NCI-H69 (cell line): ENCODE results near the gene NR1I3.

Experiments
- DNase-seq: peaks from one replicate; lab custom pipeline; 2025; lab: John Stamatoyannopoulos, UW

NR1I3 gene

DNA sequence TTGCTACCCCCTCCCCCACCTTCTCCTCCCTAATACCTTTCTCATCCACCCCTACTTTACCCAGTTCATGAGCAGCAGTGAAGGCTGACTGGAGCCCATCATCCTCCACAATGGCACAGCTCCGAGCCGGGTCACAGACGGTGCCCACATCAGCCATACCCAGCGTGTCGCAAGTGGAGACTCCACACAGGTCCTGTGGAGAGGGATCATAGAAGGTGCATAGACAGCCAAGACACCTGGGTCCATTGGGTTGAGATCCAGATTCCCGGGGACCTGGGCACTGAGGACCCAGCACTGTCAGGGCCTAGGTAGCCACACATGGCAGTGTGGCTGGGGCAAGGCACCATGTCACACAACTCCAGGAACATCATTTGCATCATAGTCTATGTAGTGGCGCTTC is 41.9 kb downstream of the NR1I3 start:
- DNase-seq, result no peak

GRCh38 chr1:161195171-161195570 is 42.8 kb downstream of the NR1I3 start:
- no peak for DNase-seq

GRCh38 chr1:161193561-161194235 is 44.3 kb downstream of the NR1I3 start:
- no peak for DNase-seq

GRCh38 chr1:161192476-161193465 is 45.2 kb downstream of the NR1I3 start:
- peak; percentile 83 for DNase-seq

DNA sequence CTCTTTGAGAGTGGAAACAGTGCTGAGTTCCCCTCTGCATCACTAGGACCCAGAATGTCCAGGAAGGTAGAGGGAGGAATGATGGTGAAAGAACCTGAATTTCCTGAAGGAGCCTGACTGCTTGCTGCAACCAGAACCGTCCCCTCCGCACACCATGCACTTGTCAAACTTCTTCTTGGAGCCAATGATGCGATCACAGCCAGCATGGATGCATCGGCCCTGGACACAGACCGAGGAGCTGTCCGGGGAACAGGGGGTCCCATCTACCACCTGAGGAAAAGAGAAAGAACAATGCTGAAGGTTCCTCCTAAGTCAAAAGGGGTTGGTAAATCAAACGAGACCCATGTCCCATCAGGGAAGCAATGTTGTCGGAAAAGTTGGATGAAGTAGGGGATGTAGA is 46.0 kb downstream of the NR1I3 start:
- no peak for DNase-seq

- DNase-seq, result peak; percentile 68
Observed at GRCh38 chr1:161190962-161191521, 47.0 kb downstream of the NR1I3 start.

GRCh38 chr1:161189036-161189435 is 49.0 kb downstream of the NR1I3 start:
- no peak for DNase-seq

- no peak for DNase-seq
Observed at GRCh38 chr1:161188381-161188780, 49.6 kb downstream of the NR1I3 start.

DNA sequence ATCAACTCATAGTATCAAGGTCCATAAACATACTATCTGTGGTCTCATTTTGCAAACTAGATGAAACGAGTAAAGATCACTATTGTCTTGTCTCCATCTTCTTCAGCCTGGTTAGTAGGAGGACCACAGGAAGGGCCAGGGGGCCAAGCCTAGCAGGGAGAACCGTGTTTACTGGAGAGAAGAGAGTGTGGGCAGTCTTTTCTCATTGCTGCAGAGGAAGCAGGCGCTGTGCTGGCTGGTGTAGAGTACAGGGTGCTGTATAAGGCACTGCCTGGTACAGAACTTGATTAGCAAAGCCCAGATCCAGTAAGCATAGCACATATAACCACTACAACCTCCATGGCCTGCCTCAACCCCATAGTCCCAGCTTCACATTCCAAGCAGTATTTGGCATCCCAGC is 50.7 kb downstream of the NR1I3 start:
- DNase-seq, result no peak

GRCh38 chr1:161185732-161186311 is 52.2 kb downstream of the NR1I3 start:
- DNase-seq, result no peak

DNA sequence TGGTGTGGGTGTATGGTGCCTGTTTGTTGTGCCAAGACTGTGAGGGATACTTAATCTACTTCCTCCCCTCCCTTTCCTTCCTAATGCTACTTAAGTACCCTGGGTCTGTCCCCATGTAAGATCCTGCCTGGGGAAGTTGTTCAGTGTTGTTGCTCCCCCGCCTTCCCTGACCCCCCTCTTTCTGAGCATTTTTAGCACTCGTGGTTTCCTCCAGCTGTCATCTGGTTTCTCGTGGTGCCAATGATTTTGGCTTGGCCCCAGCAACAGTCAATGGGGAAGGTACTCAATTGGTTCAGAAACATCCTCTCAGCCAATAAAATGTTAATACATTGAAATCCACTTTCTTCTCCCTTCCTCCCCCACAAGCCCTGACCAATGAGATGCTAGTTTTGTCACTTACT is 52.7 kb downstream of the NR1I3 start:
- peak; percentile 78 for DNase-seq

- DNase-seq, result no peak
Observed at GRCh38 chr1:161182214-161182613, 55.8 kb downstream of the NR1I3 start.

DNA sequence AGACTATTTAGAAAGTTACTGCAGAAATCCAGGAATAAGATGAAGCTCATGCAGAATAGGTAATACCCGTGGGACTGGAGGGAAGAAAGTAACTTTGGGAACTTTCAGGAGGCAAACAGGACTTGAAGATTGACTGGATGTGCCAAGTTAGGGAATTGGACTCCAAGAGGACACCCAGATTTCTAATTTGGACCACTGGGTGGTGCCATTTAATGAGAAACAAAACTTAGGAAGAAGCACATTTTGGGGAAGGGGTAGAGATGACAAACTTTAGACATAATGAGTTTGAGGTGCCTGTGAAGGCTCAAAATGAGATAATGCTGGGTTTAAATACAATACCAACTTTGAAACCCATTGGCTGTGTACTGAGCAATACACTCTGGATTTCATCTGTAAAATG is 57.4 kb downstream of the NR1I3 start:
- peak; percentile 47 for DNase-seq

DNA sequence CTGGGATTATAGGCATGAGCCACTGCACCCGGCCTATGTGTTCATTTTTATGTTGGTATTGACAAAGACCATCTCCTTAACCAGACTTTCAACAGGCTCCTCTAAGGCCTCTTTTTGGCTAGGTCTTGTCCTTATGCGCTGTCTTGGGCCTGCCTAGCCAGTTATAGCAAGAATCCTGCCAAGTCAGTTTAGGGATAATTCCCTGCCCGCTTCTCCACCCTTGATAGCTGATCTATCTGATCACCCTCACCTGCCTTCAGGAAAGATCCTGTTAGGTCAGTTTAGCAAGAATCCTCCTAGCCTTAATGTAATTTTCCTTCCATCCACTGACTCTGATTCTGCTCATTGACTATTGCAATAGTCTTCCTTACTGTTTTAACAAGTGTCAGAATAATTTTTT is 58.3 kb downstream of the NR1I3 start:
- DNase-seq, result no peak
